Chondrocyte (in vitro differentiated cells): ENCODE measurements around the gene CRYBA2. TPM values are rescaled to one million over a fixed set of nuclear protein-coding genes. Genes with fewer than 3 reads are reported as not detected.
A peak's percentile ranks its signal among the peaks of the same experiment; 100 is the strongest.

ENCODE experiments used
- DNase-seq: peaks from one replicate; pipeline ENCODE4 v3.0.0; 2021; ENCODE audit warnings: mixed read lengths, low spot score
- H3K27ac Mint-ChIP-seq: one replicate; pipeline ENCODE4 v1.8.0; 2021; ENCODE audit warnings: mild to moderate bottlenecking, moderate library complexity, mixed read lengths; ENCODE audit not compliant: unreplicated experiment
- H3K27me3 Mint-ChIP-seq: 2 replicates; pipeline ENCODE4 v1.8.0; 2021; ENCODE audit warnings: low read depth, mixed read lengths
- H3K36me3 Mint-ChIP-seq: 2 replicates; pipeline ENCODE4 v1.8.0; 2021; ENCODE audit warnings: low read depth, mixed read lengths
- H3K4me1 Mint-ChIP-seq: 2 replicates; pipeline ENCODE4 v1.8.0; 2021; ENCODE audit warnings: low read depth, mild to moderate bottlenecking, mixed read lengths
- H3K4me3 Mint-ChIP-seq: one replicate; pipeline ENCODE4 v1.8.0; 2021; ENCODE audit warnings: mild to moderate bottlenecking, moderate library complexity, mixed read lengths; ENCODE audit not compliant: unreplicated experiment
- H3K9me3 Mint-ChIP-seq: 2 replicates; pipeline ENCODE4 v1.8.0; 2021; ENCODE audit warnings: low read depth, mixed read lengths
- total RNA-seq: library from RNA; stranded (reverse); gene quantifications from 3 replicates; pipeline ENCODE4 v1.2.1, GENCODE V29; 2021
- TF ChIP-seq, protein P1 (sequence below): fragments of 200-600 bp; sonication (generic); IDR thresholded peaks from 2 replicates; pipeline ENCODE4 v1.5.0; 2021; ENCODE audit warnings: antibody characterized with exemption, mild to moderate bottlenecking, moderate library complexity

CRYBA2 gene
- total RNA-seq, 1 donor from 2014 or later = not detected

DNA sequence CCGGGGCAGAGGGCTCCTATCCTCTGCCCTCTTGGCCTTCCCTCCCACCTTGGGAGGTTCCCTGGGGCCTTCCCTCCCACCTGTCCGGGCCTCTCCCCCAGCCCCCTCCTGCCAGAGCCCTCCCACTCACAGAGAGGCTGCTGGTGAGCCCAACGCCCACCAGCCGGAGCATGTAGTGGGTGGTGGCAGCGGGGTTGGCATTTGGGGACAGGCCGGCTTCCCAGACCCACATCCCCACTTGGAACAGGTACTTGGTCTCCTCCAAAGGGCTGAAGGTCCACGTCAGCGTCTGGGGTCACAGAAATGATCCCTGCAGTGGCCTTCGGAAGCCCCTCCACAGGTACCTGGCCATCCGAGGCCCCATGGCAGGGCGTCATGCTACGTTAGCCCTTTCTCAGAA, 28.8 kb upstream of the CRYBA2 start:
- no peaks in the 10 kb centered on the region for H3K4me1 Mint-ChIP-seq
- H3K27ac Mint-ChIP-seq = no peak overlapping the region
- H3K4me3 Mint-ChIP-seq = no peak overlapping the region
- H3K9me3 Mint-ChIP-seq = no peaks in the 10 kb centered on the region
- peak; percentile 63 for DNase-seq
- TF ChIP-seq, protein P1, sequence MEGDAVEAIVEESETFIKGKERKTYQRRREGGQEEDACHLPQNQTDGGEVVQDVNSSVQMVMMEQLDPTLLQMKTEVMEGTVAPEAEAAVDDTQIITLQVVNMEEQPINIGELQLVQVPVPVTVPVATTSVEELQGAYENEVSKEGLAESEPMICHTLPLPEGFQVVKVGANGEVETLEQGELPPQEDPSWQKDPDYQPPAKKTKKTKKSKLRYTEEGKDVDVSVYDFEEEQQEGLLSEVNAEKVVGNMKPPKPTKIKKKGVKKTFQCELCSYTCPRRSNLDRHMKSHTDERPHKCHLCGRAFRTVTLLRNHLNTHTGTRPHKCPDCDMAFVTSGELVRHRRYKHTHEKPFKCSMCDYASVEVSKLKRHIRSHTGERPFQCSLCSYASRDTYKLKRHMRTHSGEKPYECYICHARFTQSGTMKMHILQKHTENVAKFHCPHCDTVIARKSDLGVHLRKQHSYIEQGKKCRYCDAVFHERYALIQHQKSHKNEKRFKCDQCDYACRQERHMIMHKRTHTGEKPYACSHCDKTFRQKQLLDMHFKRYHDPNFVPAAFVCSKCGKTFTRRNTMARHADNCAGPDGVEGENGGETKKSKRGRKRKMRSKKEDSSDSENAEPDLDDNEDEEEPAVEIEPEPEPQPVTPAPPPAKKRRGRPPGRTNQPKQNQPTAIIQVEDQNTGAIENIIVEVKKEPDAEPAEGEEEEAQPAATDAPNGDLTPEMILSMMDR = no peak
- H3K36me3 Mint-ChIP-seq = no peaks in the 10 kb centered on the region
- peaks cover 38% of the 10 kb centered on the region for H3K27me3 Mint-ChIP-seq

- peak; percentile 77 for DNase-seq
- Mint-ChIP-seq H3K4me1 (no peaks in the 10 kb centered on the region), H3K27me3 (peaks cover 37% of the 10 kb centered on the region)
These were observed 28.4 kb upstream of the CRYBA2 start for GRCh38 chr2:219021591-219021990.

GRCh38 chr2:219020604-219021365, 27.6 kb upstream of the CRYBA2 start:
- Mint-ChIP-seq H3K9me3 (no peaks in the 10 kb centered on the region), H3K27ac (no peak overlapping the region), H3K27me3 (peaks cover 39% of the 10 kb centered on the region), H3K4me3 (no peak overlapping the region), H3K4me1 (no peaks in the 10 kb centered on the region), H3K36me3 (no peaks in the 10 kb centered on the region)
- TF ChIP-seq, protein P1 = no peak
- peak; percentile 49 for DNase-seq

More at GRCh38 chr2:219021591-219021990, 28.4 kb upstream of the CRYBA2 start:
- Mint-ChIP-seq H3K27ac (no peak overlapping the region), H3K9me3 (no peaks in the 10 kb centered on the region), H3K4me3 (no peak overlapping the region), H3K36me3 (no peaks in the 10 kb centered on the region)
- TF ChIP-seq, protein P1 = no peak

GRCh38 chr2:219019436-219019835, 26.2 kb upstream of the CRYBA2 start:
- Mint-ChIP-seq H3K27me3 (peaks cover 37% of the 10 kb centered on the region), H3K4me1 (no peaks in the 10 kb centered on the region), H3K4me3 (no peak overlapping the region), H3K36me3 (no peaks in the 10 kb centered on the region), H3K9me3 (no peaks in the 10 kb centered on the region), H3K27ac (no peak overlapping the region)
- TF ChIP-seq, protein P1 = no peak
- DNase-seq = peak; percentile 54

- H3K4me1 Mint-ChIP-seq = no peaks in the 10 kb centered on the region
- TF ChIP-seq, protein P1 = no peak
- H3K27ac Mint-ChIP-seq = no peak overlapping the region
- peak; percentile 57 for DNase-seq
- peaks cover 43% of the 10 kb centered on the region for H3K27me3 Mint-ChIP-seq
- no peaks in the 10 kb centered on the region for H3K9me3 Mint-ChIP-seq
- H3K36me3 Mint-ChIP-seq = no peaks in the 10 kb centered on the region
- no peak overlapping the region for H3K4me3 Mint-ChIP-seq
These were observed 25.5 kb upstream of the CRYBA2 start for GRCh38 chr2:219018726-219019125.
